ENCODE results near the gene YBX1. TPM values are rescaled to one million over a fixed set of nuclear protein-coding genes. Genes with fewer than 3 reads are reported as not detected.

YBX1 gene
- total RNA-seq, 4 donors from 2014 or later, result 594 to 809 (median 657) TPM

- no peak for TF ChIP-seq CTCF (IDR thresholded peaks at IDR 0.05; ENCODE audit: low read depth)
Observed at GRCh38 chr1:42747125-42747524, 64.9 kb downstream of the YBX1 start.

- no peak for TF ChIP-seq CTCF (IDR thresholded peaks at IDR 0.05; ENCODE audit: low read depth)
Observed at GRCh38 chr1:42748021-42748420, 65.8 kb downstream of the YBX1 start.

- TF ChIP-seq CTCF (IDR thresholded peaks at IDR 0.05; ENCODE audit: low read depth), result no peak
Observed at GRCh38 chr1:42748461-42749410, 66.5 kb downstream of the YBX1 start.

- no peak for TF ChIP-seq CTCF (IDR thresholded peaks at IDR 0.05; ENCODE audit: low read depth)
Observed at GRCh38 chr1:42750041-42750440, 67.8 kb downstream of the YBX1 start.

- TF ChIP-seq CTCF (IDR thresholded peaks at IDR 0.05; ENCODE audit: low read depth), result no peak
Observed at GRCh38 chr1:42752284-42752683, 70.1 kb downstream of the YBX1 start.

GRCh38 chr1:42753070-42753469, 70.9 kb downstream of the YBX1 start:
- no peak for TF ChIP-seq CTCF (IDR thresholded peaks at IDR 0.05; ENCODE audit: low read depth)

Other genes starting within 250 kb of the YBX1 start
- 1 to 10 TPM in 3 of 4 donors, not detected in 1; 3.1 to 7.5 (median 3.7) TPM for gene ZMYND12, start 226.4 kb upstream of the YBX1 start, total RNA-seq
- gene PPCS, start 225.9 kb upstream of the YBX1 start, total RNA-seq, result 10 to 100 TPM; 46.3 to 92.4 (median 64.0) TPM
- 1 to 10 TPM; 1.9 to 3.9 (median 2.3) TPM for gene CCDC30, start 219.1 kb upstream of the YBX1 start, total RNA-seq
- 10 to 100 TPM; 11.9 to 23.6 (median 20.2) TPM for gene PPIH, start 24.0 kb upstream of the YBX1 start, total RNA-seq
- gene CLDN19, start 57.8 kb downstream of the YBX1 start, total RNA-seq, result not detected
- 10 to 100 TPM; 22.0 to 33.8 (median 33.0) TPM for gene P3H1, start 84.6 kb downstream of the YBX1 start, total RNA-seq
- gene C1orf50, start 84.8 kb downstream of the YBX1 start, total RNA-seq, result 1 to 10 TPM; 2.9 to 8.3 (median 4.1) TPM
- under 1 TPM in 1 of 4 donors, not detected in 3; 0.51 TPM for gene TMEM269, start 102.6 kb downstream of the YBX1 start, total RNA-seq
- gene ERMAP, start 134.7 kb downstream of the YBX1 start, total RNA-seq, result 10 to 100 TPM; 17.3 to 20.0 (median 19.8) TPM
- gene SVBP, start 135.0 kb downstream of the YBX1 start, total RNA-seq, result 10 to 100 TPM; 28.6 to 73.4 (median 36.2) TPM
- 10 to 100 TPM in 1 of 4 donors, 1 to 10 TPM in 3; 6.2 to 11.6 (median 7.0) TPM for gene ZNF691, start 164.2 kb downstream of the YBX1 start, total RNA-seq

Measured in subcutaneous adipose tissue (tissue), 4 donors.